ENCODE data around the gene C2.
"Not testable (repeated sequence)": the region's sequence is repeated elsewhere in the genome, so short reads cannot be mapped to it uniquely, and the experiment has no call there.

Gene C2

DNA sequence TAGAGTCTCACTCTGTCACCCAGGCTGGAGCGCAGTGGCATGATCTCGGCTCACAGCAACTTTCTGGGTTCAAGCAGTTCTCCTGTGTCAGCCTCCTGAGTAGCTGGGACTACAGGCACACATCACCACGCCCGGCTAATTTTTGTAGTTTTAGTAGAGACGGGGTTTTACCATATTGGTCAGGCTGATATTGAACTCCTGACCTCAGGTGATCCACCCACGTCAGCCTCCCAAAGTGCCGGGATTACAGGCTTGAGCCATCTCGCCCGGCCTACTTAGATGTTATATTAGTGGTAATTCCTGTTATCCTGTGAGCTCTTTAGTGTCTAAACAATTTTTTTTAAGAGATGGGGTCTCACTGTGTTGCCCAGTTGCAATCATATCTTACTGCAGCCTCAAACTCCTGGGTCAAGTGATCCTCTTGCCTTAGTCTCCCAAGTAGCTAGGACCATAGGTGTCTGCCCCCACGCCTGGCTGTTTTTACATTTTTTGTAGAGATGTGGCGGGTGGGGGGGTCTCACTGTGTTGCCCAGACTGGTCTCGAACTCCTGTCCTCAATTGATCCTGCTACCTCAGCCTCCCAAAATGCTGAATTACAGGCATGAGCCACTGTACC lies 50.4 kb downstream of the C2 start:
- no peak for DNase-seq (ENCODE audit: low read depth in 2 of 2)

DNA sequence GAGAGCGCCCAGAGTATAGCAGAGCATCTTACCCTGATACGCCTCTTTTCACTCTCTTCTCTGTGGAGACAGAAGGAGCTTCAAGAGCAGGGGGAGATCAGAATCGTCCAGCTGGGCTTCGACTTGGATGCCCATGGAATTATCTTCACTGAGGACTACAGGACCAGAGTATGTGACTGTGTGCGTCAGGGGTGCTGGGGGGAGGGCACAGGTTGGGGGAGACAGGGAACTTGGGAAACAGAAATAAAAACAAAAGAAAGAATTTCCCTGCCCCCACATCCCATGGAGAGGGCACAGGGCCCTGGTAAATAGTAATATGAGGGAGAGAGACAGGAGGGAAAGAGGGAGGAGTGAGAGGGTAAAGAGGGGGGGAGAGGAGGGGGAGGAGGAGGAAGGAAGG lies 51.3 kb downstream of the C2 start:
- DNase-seq (ENCODE audit: low read depth in 2 of 2): no peak

GRCh38 chr6:31979238-31979898 lies 51.9 kb downstream of the C2 start:
- no peak for DNase-seq (ENCODE audit: low read depth in 2 of 2)

- DNase-seq (ENCODE audit: low read depth in 2 of 2): not testable (repeated sequence)
Observed at GRCh38 chr6:31980195-31980876, 52.8 kb downstream of the C2 start.

DNA sequence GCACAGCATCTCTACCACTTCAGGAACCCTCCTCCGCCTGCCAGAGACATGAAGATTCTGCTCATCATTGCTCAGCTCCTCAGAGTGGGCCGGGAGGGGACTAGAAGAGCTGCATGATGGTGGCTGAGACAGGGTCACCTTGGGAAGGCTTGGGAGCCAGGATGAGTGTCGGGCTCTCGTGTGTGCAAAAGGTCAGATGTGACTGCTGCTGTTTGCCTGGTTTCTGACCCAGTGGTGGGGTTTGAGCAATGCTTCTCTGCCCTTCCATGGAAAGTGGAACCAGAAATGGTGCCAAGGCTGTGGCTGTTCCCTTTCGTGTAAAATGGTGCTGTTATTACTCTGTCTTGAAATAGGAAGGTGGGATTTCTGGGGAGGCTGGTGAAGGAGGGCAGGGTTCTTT lies 53.5 kb downstream of the C2 start:
- DNase-seq (ENCODE audit: low read depth in 2 of 2): not testable (repeated sequence)

DNA sequence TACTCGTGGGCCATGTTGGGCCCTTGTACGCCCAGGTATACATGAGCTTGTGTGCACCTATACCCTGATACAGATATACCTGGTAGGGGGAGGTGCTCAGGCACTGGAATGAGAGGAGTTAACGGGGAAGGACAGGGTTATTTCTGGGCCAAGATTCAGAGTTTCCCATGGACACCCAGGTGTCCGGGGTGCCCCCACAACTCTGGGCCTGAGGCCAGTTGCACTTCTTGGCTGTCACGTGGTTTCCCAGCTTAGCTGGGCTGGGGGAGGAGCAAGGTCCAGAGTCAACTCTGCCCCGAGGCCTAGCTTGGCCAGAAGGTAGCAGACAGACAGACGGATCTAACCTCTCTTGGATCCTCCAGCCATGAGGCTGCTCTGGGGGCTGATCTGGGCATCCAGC lies 54.2 kb downstream of the C2 start, which contains the start of gene C4A:
Gene C4A (plus strand): TSS at position 314 of the 400 bp plus-strand sequence. CDS start 51 bp downstream, at position 365.
- DNase-seq (ENCODE audit: low read depth in 2 of 2): not testable (repeated sequence)

- not testable (repeated sequence) for DNase-seq (ENCODE audit: low read depth in 2 of 2)
Observed at GRCh38 chr6:31989363-31989762, 61.8 kb downstream of the C2 start.

GRCh38 chr6:31994421-31994820 lies 66.9 kb downstream of the C2 start:
- DNase-seq (ENCODE audit: low read depth in 2 of 2): not testable (repeated sequence)
